A549 (cell line): Measurements from ENCODE around the gene IGSF3.
"Not testable (repeated sequence)": the region's sequence is repeated elsewhere in the genome, so short reads cannot be mapped to it uniquely, and the experiment has no call there.

ENCODE experiments used
- CBX2 ChIP-seq: fragments of 200-600 bp; sonication (generic); IDR thresholded peaks from 2 replicates; pipeline ENCODE4 v1.6.1; 2016; ENCODE audit warnings: low read depth, mild to moderate bottlenecking, borderline replicate concordance
- CBX8 ChIP-seq: fragments of 200-600 bp; sonication (generic); IDR thresholded peaks from 2 replicates; pipeline ENCODE4 v1.6.1; 2016
- ESRRA ChIP-seq: fragments of 150-350 bp; IDR thresholded peaks from 2 replicates; pipeline ENCODE4 v1.6.1; 2014; ENCODE audit warnings: mild to moderate bottlenecking, low read length, borderline replicate concordance
- FOSL2 ChIP-seq, 2 experiments: fragments of 450-650 bp in 1 of 2; fragments of >200 bp in 1 of 2; sonication (Bioruptor Twin) in 1 of 2; formaldehyde crosslinking; IDR thresholded peaks; 2 replicates each; pipeline versions ENCODE4 v1.5.0 to v1.6.1; 2016 to 2020; ENCODE audit warnings: mild to moderate bottlenecking in 1 of 2, moderate library complexity in 1 of 2
- KDM5A ChIP-seq: fragments of 200-600 bp; sonication (generic); IDR thresholded peaks from 2 replicates; pipeline ENCODE4 v1.6.1; 2016; ENCODE audit warnings: antibody characterized with exemption, mild to moderate bottlenecking
- MAZ ChIP-seq: fragments of 150-350 bp; IDR thresholded peaks from 2 replicates; pipeline ENCODE4 v1.6.1; 2014; ENCODE audit warnings: antibody characterized with exemption, low read depth, low read length, borderline replicate concordance
- MYC ChIP-seq: IDR thresholded peaks from 2 replicates; pipeline ENCODE4 v1.6.1; 2012; ENCODE audit warnings: mild to moderate bottlenecking, inconsistent platforms, low read length, improper control_type of control experiment, borderline replicate concordance
- NR3C1 ChIP-seq: fragments of >200 bp; sonication (Bioruptor Twin); formaldehyde crosslinking; IDR thresholded peaks from 3 replicates; pipeline ENCODE4 v1.6.1; 2017
- POLR2A ChIP-seq: IDR thresholded peaks from 2 replicates; pipeline ENCODE4 v1.6.1; 2012; ENCODE audit warnings: mild to moderate bottlenecking, low read length
- RAD21 ChIP-seq, 2 experiments: fragments of >200 bp in 1 of 2; sonication (Bioruptor Twin) in 1 of 2; formaldehyde crosslinking in 1 of 2; IDR thresholded peaks in 1 of 2; conservative IDR thresholded peaks in 1 of 2; 2 replicates in 1 of 2; 3 replicates in 1 of 2; pipeline ENCODE4 v1.6.1; 2012 to 2018; ENCODE audit warnings: inconsistent platforms in 1 of 2
- RFX5 ChIP-seq: fragments of 450-650 bp; IDR thresholded peaks from 2 replicates; pipeline ENCODE4 v1.7.1; 2014; ENCODE audit warnings: antibody characterized with exemption, mild to moderate bottlenecking, moderate library complexity
- SREBF2 ChIP-seq: fragments of 450-650 bp; IDR thresholded peaks from 2 replicates; pipeline ENCODE4 v1.6.1; 2014; ENCODE audit warnings: mild to moderate bottlenecking, moderate library complexity
- TF ChIP-seq, protein P1 (sequence below): fragments of >200 bp; sonication (Bioruptor Twin); formaldehyde crosslinking; IDR thresholded peaks from 3 replicates; pipeline ENCODE4 v1.5.1; 2016

DNA sequence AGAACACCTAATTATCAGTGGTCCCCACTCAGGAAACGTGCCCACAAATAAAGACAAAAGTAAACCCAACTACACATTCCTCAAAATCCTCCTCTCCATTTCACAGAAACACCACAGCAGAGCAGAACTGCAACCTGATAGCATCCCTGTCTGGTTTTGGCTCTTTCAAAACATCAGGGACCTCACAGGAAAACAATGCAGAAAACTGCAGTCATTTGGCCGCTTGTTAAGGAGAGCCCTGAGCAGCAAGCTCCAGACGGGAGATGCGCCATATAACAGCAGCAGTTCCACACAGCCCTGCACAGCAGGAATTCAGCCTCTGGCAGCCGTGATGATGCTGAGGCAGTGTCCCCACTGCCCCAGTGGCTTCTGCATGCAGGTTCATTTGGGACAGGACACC is 23.4 kb downstream of the IGSF3 start:
- not testable (repeated sequence) for TF ChIP-seq RAD21 (conservative IDR thresholded peaks at IDR 0.05 in 1 of 2, IDR thresholded peaks at IDR 0.05 in 1 of 2); MAZ; CBX2; CBX8; NR3C1; FOSL2 (IDR thresholded peaks at IDR 0.05); FOSL2 (CRISPR knock-in tag; IDR thresholded peaks at IDR 0.05); POLR2A; ESRRA; MYC; KDM5A; SREBF2; RFX5
- TF ChIP-seq, protein P1, sequence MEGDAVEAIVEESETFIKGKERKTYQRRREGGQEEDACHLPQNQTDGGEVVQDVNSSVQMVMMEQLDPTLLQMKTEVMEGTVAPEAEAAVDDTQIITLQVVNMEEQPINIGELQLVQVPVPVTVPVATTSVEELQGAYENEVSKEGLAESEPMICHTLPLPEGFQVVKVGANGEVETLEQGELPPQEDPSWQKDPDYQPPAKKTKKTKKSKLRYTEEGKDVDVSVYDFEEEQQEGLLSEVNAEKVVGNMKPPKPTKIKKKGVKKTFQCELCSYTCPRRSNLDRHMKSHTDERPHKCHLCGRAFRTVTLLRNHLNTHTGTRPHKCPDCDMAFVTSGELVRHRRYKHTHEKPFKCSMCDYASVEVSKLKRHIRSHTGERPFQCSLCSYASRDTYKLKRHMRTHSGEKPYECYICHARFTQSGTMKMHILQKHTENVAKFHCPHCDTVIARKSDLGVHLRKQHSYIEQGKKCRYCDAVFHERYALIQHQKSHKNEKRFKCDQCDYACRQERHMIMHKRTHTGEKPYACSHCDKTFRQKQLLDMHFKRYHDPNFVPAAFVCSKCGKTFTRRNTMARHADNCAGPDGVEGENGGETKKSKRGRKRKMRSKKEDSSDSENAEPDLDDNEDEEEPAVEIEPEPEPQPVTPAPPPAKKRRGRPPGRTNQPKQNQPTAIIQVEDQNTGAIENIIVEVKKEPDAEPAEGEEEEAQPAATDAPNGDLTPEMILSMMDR, result not testable (repeated sequence)
